Upper lobe of left lung (tissue), 4 donors: Measurements from ENCODE around the gene TTC28.

Experiments
- CTCF ChIP-seq, 6 experiments: fragments of 450-650 bp in 4 of 6; fragments of 200-600 bp in 2 of 6; sonication (generic) in 2 of 6; IDR thresholded peaks; one replicate each; pipeline ENCODE4 v1.5.1; 2016 to 2019; ENCODE audit warnings: antibody characterized with exemption in 6 of 6
- EP300 ChIP-seq, 4 donors: sonication (generic); formaldehyde crosslinking; IDR thresholded peaks; one replicate each; pipeline ENCODE4 v1.5.1; 2017; ENCODE audit warnings: antibody characterized with exemption in 4 of 4, control low read depth in 2 of 4
- POLR2A ChIP-seq, 4 donors: fragments of 450-650 bp; IDR thresholded peaks; one replicate each; pipeline ENCODE4 v1.5.1; 2016 to 2017; ENCODE audit warnings: antibody characterized with exemption in 4 of 4, mild to moderate bottlenecking in 2 of 4

DNA sequence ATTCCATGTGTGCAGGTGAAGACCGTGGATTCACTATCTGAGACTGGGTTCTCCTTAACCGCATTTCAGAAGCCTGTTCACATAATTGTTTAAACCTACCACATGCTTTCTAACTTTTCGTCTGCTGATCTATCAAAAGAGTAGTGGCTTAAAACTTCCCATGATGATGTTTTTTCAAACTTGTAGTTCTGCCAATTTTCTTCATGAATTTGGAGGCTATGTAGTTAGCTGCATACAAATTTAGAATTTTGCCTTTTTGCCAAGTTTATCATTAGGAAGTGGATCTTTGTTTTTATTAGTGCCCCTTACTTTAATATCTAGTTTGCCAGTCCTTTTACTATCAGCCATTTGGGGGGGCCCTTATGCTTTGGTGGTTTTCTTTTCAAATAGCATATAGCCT is 703.1 kb downstream of the TTC28 start:
- no peak for TF ChIP-seq CTCF (IDR thresholded peaks at IDR 0.05)
- TF ChIP-seq POLR2A (IDR thresholded peaks at IDR 0.05), result no peak
- no peak for TF ChIP-seq EP300 (IDR thresholded peaks at IDR 0.05)
